Fibroblast of the aortic adventitia (primary cell): ENCODE data around the gene SH3D19. TPM values are rescaled to one million over a fixed set of nuclear protein-coding genes. Genes with fewer than 3 reads are reported as not detected.

Source experiments
- DNase-seq: peaks from one replicate; pipeline ENCODE4 v3.0.0-alpha.2; 2010; ENCODE audit warnings: low read depth
- H3K4me3 ChIP-seq: 2 replicates; pipeline ENCODE4 v1.5.1; 2011; ENCODE audit warnings: low read depth, mild to moderate bottlenecking, control low read depth, low read length, moderate library complexity
- total RNA-seq: library from RNA; depleted of rRNA; stranded (reverse); fragments of >200 nt; gene quantifications from 2 replicates; pipeline ENCODE4 v1.2.3, GENCODE V29; 2012; ENCODE audit warnings: low replicate concordance
- TF ChIP-seq, protein P1 (sequence below): IDR thresholded peaks from 2 replicates; pipeline ENCODE4 v1.5.1; 2011; ENCODE audit warnings: mild to moderate bottlenecking, low read length, control low read depth, inconsistent platforms; ENCODE audit not compliant: insufficient read depth

SH3D19 gene
- total RNA-seq, 1 donor: 95.9 TPM

DNA sequence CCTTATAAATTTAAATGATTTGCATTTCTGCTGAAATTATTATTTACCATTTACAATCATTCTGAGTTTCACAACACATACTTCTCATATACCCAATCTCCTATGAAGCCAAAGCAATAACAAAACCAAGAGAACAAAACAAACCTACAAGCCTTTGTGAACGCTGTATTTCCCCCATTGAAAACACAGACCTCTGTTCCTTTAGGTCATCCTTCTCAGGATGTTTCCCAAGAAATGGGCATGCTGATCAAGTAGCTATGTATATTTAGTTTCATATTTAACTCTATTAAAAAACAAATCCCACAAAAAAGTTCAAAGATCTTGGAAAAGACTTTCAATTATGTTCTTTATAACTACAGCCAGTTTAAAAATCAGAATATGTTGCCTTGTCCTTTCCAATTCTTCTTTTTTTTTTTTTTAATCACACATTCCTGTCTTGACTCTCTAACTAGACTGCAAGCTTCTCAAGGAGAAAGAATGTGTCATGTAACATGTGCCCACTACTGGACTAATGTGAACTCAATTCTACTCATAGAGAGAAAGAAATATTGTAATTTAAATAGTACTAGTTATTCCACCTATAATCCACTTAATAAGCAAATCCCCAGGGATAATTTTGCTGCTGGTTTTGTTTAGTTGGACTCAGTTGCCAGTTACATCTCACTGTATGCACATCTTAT, 132.7 kb downstream of the SH3D19 start:
- no peak overlapping the region for H3K4me3 ChIP-seq
- peak; percentile 46 for DNase-seq
- TF ChIP-seq, protein P1, sequence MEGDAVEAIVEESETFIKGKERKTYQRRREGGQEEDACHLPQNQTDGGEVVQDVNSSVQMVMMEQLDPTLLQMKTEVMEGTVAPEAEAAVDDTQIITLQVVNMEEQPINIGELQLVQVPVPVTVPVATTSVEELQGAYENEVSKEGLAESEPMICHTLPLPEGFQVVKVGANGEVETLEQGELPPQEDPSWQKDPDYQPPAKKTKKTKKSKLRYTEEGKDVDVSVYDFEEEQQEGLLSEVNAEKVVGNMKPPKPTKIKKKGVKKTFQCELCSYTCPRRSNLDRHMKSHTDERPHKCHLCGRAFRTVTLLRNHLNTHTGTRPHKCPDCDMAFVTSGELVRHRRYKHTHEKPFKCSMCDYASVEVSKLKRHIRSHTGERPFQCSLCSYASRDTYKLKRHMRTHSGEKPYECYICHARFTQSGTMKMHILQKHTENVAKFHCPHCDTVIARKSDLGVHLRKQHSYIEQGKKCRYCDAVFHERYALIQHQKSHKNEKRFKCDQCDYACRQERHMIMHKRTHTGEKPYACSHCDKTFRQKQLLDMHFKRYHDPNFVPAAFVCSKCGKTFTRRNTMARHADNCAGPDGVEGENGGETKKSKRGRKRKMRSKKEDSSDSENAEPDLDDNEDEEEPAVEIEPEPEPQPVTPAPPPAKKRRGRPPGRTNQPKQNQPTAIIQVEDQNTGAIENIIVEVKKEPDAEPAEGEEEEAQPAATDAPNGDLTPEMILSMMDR: no peak

DNA sequence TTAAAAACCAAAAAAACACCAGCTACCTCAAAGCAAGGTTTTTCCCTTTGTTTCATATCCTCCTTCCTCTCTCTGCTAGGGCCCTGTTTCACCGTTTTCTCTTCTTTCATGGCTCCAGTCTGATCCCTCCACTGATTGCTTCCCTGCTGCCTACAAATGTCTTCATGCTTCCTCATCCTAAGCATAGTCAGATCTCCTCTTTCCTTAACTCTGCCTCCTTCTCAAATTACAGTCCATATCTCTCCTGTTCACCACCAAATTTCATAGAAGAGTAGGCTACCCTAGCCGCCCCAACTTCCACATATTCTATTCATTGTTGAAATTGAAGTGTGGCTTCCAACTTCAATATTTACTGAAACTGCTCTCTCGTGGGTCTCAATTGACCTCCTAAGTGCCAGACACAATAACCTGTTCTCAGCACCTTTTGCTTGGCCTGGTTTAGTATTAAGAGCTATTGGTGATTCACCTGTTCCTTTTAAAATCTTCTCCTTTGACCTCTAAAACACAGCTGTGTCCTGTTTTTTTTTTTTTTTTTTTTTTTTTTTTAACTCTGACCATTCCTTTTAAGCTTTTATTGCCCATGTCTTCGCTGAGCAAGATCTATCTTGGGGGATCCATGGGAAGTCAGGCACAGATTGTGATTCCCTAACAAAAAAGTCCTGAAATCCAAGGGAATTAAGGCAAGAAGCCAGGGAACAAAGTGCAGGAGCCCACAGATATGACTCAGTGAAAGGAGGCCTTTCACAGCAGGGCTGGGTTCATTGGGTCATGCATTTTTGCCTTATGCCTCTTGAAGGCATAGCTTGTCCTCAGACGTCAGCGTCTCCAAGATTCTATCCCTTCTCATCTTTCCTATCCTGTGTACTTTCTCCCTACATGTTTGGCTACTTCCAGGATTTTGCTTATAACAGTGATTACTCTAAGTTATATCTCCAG, 140.6 kb downstream of the SH3D19 start:
- DNase-seq: peak; percentile 71
- TF ChIP-seq, protein P1: no peak
- H3K4me3 ChIP-seq: no peak overlapping the region

DNA sequence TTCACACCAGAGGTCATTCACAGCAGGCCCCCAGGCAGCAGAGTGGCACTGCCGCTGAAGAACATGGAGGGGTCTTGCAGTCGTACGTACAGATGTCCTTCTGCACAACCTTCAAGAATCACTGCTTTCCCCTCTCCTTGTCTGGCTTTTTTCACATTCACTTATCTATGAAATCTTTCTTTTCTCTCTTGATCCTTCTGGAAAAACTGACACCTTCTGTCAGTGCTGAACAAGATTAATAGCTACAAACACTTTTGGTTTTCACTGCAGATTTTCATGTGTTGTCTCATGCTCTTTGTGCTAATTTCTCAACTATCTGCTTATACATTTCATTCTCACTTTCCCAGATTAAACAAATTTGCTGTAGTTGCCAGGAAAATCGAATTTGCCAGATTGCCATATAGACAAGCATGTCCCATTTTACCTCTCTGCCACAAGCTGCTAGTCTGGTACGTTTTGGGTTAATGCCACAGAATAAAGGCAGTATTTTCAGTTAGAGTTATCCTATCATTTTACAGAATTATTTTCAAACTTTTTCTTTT, 142.9 kb downstream of the SH3D19 start:
- TF ChIP-seq, protein P1: no peak
- DNase-seq: no peak
- H3K4me3 ChIP-seq: no peak overlapping the region

DNA sequence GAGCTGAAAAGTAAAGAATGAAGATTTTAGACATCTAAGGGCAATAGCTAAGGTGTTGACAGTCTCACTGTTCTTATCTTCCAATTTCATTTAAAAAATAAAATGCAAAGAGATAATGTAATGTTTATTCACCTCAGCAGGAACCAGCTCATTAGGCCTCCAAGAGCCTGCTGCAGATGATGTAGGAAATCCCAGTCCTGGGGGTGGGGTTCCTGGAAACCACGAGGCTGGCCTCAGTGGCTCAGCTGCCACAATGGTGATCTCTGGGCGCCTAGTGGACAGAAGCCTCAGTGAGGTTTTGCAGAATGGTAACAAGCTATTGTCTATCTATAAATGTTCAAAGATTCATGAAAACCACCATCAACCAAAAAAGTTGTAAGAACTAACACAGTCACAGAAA, 148.7 kb downstream of the SH3D19 start:
- H3K4me3 ChIP-seq: no peak overlapping the region
- TF ChIP-seq, protein P1: no peak
- DNase-seq: no peak

DNA sequence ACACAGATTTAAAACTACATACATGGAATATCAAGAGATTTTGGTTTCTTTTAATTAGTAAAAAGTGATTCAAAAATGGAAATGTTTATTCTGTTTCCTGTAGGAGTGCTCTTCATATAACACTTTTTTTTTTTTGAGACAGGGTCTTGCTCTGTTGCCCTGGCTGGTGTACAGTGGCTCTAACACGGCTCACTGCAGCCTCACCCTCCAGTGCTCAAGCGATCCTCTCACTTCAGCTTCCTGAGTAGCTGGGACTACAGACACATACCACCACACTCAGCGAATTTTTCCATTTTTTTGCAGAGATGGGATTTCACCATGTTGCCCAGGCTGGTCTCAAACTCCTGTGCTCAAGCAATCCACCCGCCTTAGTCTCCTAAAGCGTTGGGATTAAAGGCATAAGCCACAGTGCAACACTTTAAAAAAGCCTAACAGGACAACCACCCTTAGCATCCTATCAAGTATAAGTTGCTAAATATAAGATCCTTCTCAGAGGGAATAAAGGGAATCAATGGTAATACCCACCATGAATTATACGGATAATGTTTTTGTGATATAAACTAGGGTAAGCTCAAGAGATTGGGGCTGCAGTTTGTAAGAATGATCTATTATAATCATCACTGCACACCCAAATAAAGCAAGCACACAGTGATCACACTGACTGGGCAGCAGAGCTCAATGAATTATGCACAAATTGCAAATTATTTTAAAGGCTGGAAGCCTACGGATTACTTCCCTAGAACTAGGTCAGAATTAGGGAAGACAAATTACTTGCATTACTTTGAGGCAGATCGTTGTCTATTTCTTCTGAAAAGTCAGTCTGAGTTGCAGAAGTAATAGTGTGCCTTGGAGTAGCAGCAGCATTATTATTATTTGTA, 149.4 kb downstream of the SH3D19 start:
- H3K4me3 ChIP-seq: no peak overlapping the region
- TF ChIP-seq, protein P1: no peak
- DNase-seq: no peak

DNA sequence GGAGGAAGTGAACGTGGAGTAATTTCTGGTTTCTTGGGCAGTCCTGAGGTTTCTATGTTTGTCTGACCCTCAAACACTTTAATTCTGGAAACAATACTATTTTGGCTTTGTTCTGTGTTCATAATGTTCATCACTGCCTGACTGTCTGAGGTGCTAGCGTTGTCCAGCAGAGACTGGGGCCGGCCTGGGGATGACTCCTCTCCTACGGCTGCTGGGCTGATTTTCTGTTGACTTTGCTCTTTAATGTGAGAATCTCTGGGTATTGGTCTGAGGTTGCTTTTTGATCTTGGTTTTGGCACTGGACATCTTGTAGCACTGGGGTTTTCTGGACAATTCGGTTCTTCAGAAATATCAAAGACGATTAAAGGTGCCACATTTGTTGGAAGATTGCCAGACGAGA, 150.2 kb downstream of the SH3D19 start:
- TF ChIP-seq, protein P1: no peak
- no peak overlapping the region for H3K4me3 ChIP-seq
- DNase-seq: no peak
